VCaP (cell line): Measurements from ENCODE around the gene C10orf53.
"Not testable (repeated sequence)": the region's sequence is repeated elsewhere in the genome, so short reads cannot be mapped to it uniquely, and the experiment has no call there.

Experiments used
- H3K27ac ChIP-seq: fragments of 450-650 bp; 2 replicates; pipeline ENCODE4 v1.5.1; 2017
- CTCF ChIP-seq: fragments of 450-650 bp; conservative IDR thresholded peaks from 2 replicates; pipeline ENCODE4 v1.5.1; 2017; ENCODE audit warnings: mild to moderate bottlenecking, moderate library complexity

C10orf53 gene

GRCh38 chr10:49678827-49679479 is 498 bp upstream of the C10orf53 start:
- no peak for TF ChIP-seq CTCF

GRCh38 chr10:49682449-49682848 is 3.0 kb downstream of the C10orf53 start:
- H3K27ac ChIP-seq: not testable (repeated sequence)

More at GRCh38 chr10:49678827-49679479, 498 bp upstream of the C10orf53 start:
- H3K27ac ChIP-seq: no peak overlapping the region

GRCh38 chr10:49682879-49683278 is 3.4 kb downstream of the C10orf53 start:
- no peak for TF ChIP-seq CTCF

GRCh38 chr10:49686651-49687050 is 7.2 kb downstream of the C10orf53 start:
- H3K27ac ChIP-seq: no peak overlapping the region
- TF ChIP-seq CTCF: no peak

More at GRCh38 chr10:49682879-49683278, 3.4 kb downstream of the C10orf53 start:
- H3K27ac ChIP-seq: no peak overlapping the region

- no peak for TF ChIP-seq CTCF
These were observed 8.9 kb downstream of the C10orf53 start for GRCh38 chr10:49688261-49688846.

GRCh38 chr10:49688920-49689319 is 9.5 kb downstream of the C10orf53 start:
- no peak for TF ChIP-seq CTCF
- no peak overlapping the region for H3K27ac ChIP-seq

More at GRCh38 chr10:49688261-49688846, 8.9 kb downstream of the C10orf53 start:
- H3K27ac ChIP-seq: no peak overlapping the region

- H3K27ac ChIP-seq: no peak overlapping the region
- TF ChIP-seq CTCF: no peak
These were observed 10.5 kb downstream of the C10orf53 start for GRCh38 chr10:49689882-49690510.
